Tracheal epithelial cell (primary cell): ENCODE measurements around the gene ENTHD1. TPM values are rescaled to one million over a fixed set of nuclear protein-coding genes. Genes with fewer than 3 reads are reported as not detected.

Experiments used
- total RNA-seq: library from RNA; depleted of rRNA; stranded (reverse); fragments of >200 nt; gene quantifications from 2 replicates; pipeline ENCODE4 v1.2.1, GENCODE V29; 2014

The ENTHD1 gene
- total RNA-seq: not detected in 2 replicates

GRCh38 chr22:39893526-39893925, at the start of gene ENTHD1:
Gene ENTHD1 (minus strand): TSS chr22:39893760. CDS start chr22:39887748, 6,012 bp downstream.

GRCh38 chr22:39900306-39901227, 7.0 kb upstream of the ENTHD1 start, which contains the start of gene GRAP2:
Gene GRAP2 (plus strand): TSS chr22:39901084. CDS start chr22:39947107, 46,023 bp downstream.

Other genes with a start within 250 kb of the ENTHD1 start
- gene GRAP2, start 7.3 kb upstream of the ENTHD1 start, total RNA-seq: under 0.01 TPM in 1 of 2 replicates, not detected in the other
- gene TMA7B, start 66.6 kb upstream of the ENTHD1 start, total RNA-seq: not detected in 2 replicates
- gene FAM83F, start 101.2 kb upstream of the ENTHD1 start, total RNA-seq: 18.1 and 31.8 TPM in 2 replicates